Pancreas (tissue), 10 donors: ENCODE measurements around the gene FZD8. TPM values are rescaled to one million over a fixed set of nuclear protein-coding genes. Genes with fewer than 3 reads are reported as not detected.
A peak's percentile ranks its signal among the peaks of the same experiment; 100 is the strongest.

Source experiments
- ATAC-seq, 4 donors: fragments of 200-7000 bp; cut with Tn5 transposase; one replicate each; pipeline versions ENCODE4 v1.8.0 to v1.9.1; 2020; ENCODE audit warnings: mild to moderate bottlenecking in 4 of 4, moderate library complexity in 4 of 4
- DNase-seq, 6 donors: peaks; one replicate each; pipeline ENCODE4 v3.0.0-alpha.2; 2020
- FAIRE-seq: peaks from 2 replicates; lab custom pipeline; 2012; peaks lifted over from hg19 to GRCh38; lab: Jason Lieb, UNC
- H3K27ac ChIP-seq, 4 donors: fragments of 200-600 bp; sonication (generic); 1 replicate in 3 of 4; 2 replicates in 1 of 4; pipeline versions ENCODE4 v1.5.0 to v1.8.0; 2020
- H3K27me3 ChIP-seq, 4 donors: fragments of 200-600 bp; one replicate each; pipeline ENCODE4 v1.8.0; 2021
- H3K36me3 ChIP-seq, 3 donors: fragments of 200-600 bp; sonication (generic) in 1 of 3; one replicate each; pipeline versions ENCODE4 v1.5.0 to v1.8.0; 2020 to 2021
- H3K4me1 ChIP-seq, 3 donors: fragments of 200-600 bp; one replicate each; pipeline ENCODE4 v1.8.0; 2021
- H3K4me3 ChIP-seq, 4 donors: fragments of 200-600 bp; sonication (generic) in 2 of 4; one replicate each; pipeline versions ENCODE4 v1.5.0 to v1.8.0; 2020 to 2021
- H3K9me3 ChIP-seq, 4 donors: fragments of 200-600 bp; one replicate each; pipeline ENCODE4 v1.8.0; 2021
- WGBS, 2 donors: extraction: QIAGEN DNeasy Blood & Tissue Kit; methylation state at CpG; one replicate each; pipeline ENCODE4 v1.1.7; 2013; 5-methylcytosine and 5-hydroxymethylcytosine counted together
- intact Hi-C, 3 donors: fragments of 100-400 bp; cut with DNase I; formaldehyde crosslinking; loops; one replicate each; pipeline versions ENCODE4 v1.11.1 to v1.14.2; 2022
- polyA plus RNA-seq, 2 donors: library from polyadenylated mRNA; stranded (reverse); fragments of 200-250 nt; gene quantifications; one replicate each; pipeline ENCODE4 v1.2.3, GENCODE V29; 2013
- total RNA-seq, 6 donors: library from RNA; stranded (reverse); fragmentation: NEBNext Ultra II Directional in 4 of 6; extraction: Animal tissue kit (Norgen Biotek cat#: 25700) in 4 of 6; gene quantifications; one replicate each; pipeline versions ENCODE4 v1.2.1 to v1.2.4, GENCODE V29; 2021 to 2023
- TF ChIP-seq, protein P1 (sequence below), 4 donors: fragments of 200-600 bp; sonication (generic) in 3 of 4; IDR thresholded peaks; one replicate each; pipeline versions ENCODE4 v1.5.0 to v1.8.0; 2021; ENCODE audit warnings: antibody characterized with exemption in 4 of 4
- donor health status: healthy with polysubstance abuse.
- donor health status: DM: no; HTN: no; CAD: no; lungs with moderate emphysema.
- donor health status: DM: no; HTN: no; CAD: no.
- donor health status: control.
- donor health status: control.
- donor health status: Bipolar disorder and iron deficiency.
- donor health status: DM: yes; HTN: yes; CAD: no.
- donor health status: DM: no; HTN: no; CAD: no.
- donor health status: DM: no; HTN: no; CAD: no.
- donor health status: DM: yes; HTN: yes; CAD: no.

FZD8 gene
- total and polyA plus RNA-seq, 8 donors, result 2.3 to 7.8 (median 5.8) TPM

- DNase-seq (no peak), ATAC-seq (no peak), FAIRE-seq (no peak)
- WGBS, 2 donors, result 41 to 43% methylated on average over 6 of the region's 6 CpGs
- Histone ChIP-seq H3K4me3 (no peak overlapping the region), H3K36me3 (no peaks in the 10 kb centered on the region), H3K27ac (no peak overlapping the region), H3K27me3 (no peaks in the 10 kb centered on the region), H3K4me1 (no peaks in the 10 kb centered on the region), H3K9me3 (no peaks in the 10 kb centered on the region)
- TF ChIP-seq, protein P1, sequence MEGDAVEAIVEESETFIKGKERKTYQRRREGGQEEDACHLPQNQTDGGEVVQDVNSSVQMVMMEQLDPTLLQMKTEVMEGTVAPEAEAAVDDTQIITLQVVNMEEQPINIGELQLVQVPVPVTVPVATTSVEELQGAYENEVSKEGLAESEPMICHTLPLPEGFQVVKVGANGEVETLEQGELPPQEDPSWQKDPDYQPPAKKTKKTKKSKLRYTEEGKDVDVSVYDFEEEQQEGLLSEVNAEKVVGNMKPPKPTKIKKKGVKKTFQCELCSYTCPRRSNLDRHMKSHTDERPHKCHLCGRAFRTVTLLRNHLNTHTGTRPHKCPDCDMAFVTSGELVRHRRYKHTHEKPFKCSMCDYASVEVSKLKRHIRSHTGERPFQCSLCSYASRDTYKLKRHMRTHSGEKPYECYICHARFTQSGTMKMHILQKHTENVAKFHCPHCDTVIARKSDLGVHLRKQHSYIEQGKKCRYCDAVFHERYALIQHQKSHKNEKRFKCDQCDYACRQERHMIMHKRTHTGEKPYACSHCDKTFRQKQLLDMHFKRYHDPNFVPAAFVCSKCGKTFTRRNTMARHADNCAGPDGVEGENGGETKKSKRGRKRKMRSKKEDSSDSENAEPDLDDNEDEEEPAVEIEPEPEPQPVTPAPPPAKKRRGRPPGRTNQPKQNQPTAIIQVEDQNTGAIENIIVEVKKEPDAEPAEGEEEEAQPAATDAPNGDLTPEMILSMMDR (IDR thresholded peaks at IDR 0.05), result no peak
- intact Hi-C loops, result no loop called here
Observed at GRCh38 chr10:35612385-35613106, 29.6 kb downstream of the FZD8 start.

DNA sequence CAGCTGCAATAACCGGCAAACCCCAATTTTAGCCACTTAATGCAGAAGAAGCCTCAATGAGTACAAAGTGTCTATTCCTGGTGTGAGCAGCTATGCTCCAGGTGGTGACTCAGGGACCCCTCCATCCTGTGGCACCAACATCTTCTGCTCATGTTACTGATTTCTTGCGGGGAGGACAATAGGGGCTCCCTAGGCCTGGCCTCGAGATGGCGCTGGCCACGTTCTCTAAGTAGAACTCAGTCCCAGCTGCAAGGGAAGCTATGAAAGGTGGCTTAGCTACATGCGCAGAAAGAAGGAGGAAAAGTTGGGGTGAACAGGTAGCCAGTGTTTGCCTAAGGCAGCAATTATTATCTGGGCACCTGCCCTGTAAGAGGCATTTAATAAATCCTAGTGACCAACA is 30.3 kb downstream of the FZD8 start:
- H3K9me3 ChIP-seq, result no peaks in the 10 kb centered on the region
- TF ChIP-seq, protein P1 (IDR thresholded peaks at IDR 0.05), result no peak
- H3K36me3 ChIP-seq, result no peaks in the 10 kb centered on the region
- intact Hi-C loops, result no loop called here
- no peak overlapping the region for H3K27ac ChIP-seq
- FAIRE-seq (no peak), DNase-seq (no peak), ATAC-seq (no peak)
- H3K4me3 ChIP-seq, result no peak overlapping the region
- H3K27me3 ChIP-seq, result no peaks in the 10 kb centered on the region
- WGBS, 2 donors, result 69 to 79% methylated on average over 6 of the region's 6 CpGs
- H3K4me1 ChIP-seq, result no peaks in the 10 kb centered on the region

- Histone ChIP-seq H3K27me3 (no peaks in the 10 kb centered on the region), H3K27ac (no peak overlapping the region), H3K4me3 (peak overlapping the region in 2 of 4 donors; percentile 32 to 54), H3K4me1 (no peaks in the 10 kb centered on the region), H3K36me3 (no peaks in the 10 kb centered on the region), H3K9me3 (no peaks in the 10 kb centered on the region)
- ATAC-seq, result no peak
- DNase-seq, result peak in 1 of 6 donors; percentile 73
- FAIRE-seq, result no peak
- intact Hi-C loops, result no loop called here
- TF ChIP-seq, protein P1 (IDR thresholded peaks at IDR 0.05), result no peak
- 63 to 66% methylated on average over 11 to 16 of the region's 16 CpGs for WGBS, 2 donors
Observed at GRCh38 chr10:35608328-35608672, 33.8 kb downstream of the FZD8 start.

DNA sequence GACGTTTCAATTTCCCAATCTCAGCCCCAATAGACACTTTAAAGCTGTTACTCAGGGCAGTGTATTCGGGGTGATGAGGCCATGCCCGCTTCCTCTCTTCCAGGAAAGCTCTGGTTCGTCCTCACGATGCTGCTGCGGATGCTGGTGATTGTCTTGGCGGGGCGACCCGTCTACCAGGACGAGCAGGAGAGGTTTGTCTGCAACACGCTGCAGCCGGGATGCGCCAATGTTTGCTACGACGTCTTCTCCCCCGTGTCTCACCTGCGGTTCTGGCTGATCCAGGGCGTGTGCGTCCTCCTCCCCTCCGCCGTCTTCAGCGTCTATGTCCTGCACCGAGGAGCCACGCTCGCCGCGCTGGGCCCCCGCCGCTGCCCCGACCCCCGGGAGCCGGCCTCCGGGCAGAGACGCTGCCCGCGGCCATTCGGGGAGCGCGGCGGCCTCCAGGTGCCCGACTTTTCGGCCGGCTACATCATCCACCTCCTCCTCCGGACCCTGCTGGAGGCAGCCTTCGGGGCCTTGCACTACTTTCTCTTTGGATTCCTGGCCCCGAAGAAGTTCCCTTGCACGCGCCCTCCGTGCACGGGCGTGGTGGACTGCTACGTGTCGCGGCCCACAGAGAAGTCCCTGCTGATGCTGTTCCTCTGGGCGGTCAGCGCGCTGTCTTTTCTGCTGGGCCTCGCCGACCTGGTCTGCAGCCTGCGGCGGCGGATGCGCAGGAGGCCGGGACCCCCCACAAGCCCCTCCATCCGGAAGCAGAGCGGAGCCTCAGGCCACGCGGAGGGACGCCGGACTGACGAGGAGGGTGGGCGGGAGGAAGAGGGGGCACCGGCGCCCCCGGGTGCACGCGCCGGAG is 34.4 kb downstream of the FZD8 start:
- intact Hi-C loops, result no loop called here
- no peak for FAIRE-seq

More for the DNA sequence above, 34.4 kb downstream of the FZD8 start:
- H3K27me3 ChIP-seq, result no peaks in the 10 kb centered on the region
- H3K36me3 ChIP-seq, result no peaks in the 10 kb centered on the region
- peak overlapping the region; percentile 19 to 54 (median 28) for H3K4me3 ChIP-seq
- TF ChIP-seq, protein P1 (IDR thresholded peaks at IDR 0.05), result no peak
- WGBS, 2 donors, result 6 to 8% methylated on average over 78 of the region's 78 CpGs
- no peaks in the 10 kb centered on the region for H3K9me3 ChIP-seq
- no peak overlapping the region for H3K27ac ChIP-seq
- H3K4me1 ChIP-seq, result no peaks in the 10 kb centered on the region
- DNase-seq, result peak in 2 of 6 donors; percentile 61 to 65
- ATAC-seq, result peak in 3 of 4 donors; percentile 14 to 45 (median 18)
